Esophagus muscularis mucosa (tissue), 3 donors: ENCODE data around the gene TRAK1.

ENCODE experiments used
- POLR2AphosphoS5 ChIP-seq, 2 donors: sonication (generic); formaldehyde crosslinking; IDR thresholded peaks; one replicate each; pipeline ENCODE4 v1.6.1; 2017; ENCODE audit warnings: antibody characterized with exemption in 2 of 2
- TF ChIP-seq, protein P1 (sequence below), 3 experiments: fragments of 200-600 bp in 2 of 3; fragments of 450-650 bp in 1 of 3; sonication (generic) in 2 of 3; IDR thresholded peaks; one replicate each; pipeline ENCODE4 v1.5.1; 2017 to 2019; ENCODE audit warnings: antibody characterized with exemption in 3 of 3, mild to moderate bottlenecking in 2 of 3, moderate library complexity in 1 of 3

DNA sequence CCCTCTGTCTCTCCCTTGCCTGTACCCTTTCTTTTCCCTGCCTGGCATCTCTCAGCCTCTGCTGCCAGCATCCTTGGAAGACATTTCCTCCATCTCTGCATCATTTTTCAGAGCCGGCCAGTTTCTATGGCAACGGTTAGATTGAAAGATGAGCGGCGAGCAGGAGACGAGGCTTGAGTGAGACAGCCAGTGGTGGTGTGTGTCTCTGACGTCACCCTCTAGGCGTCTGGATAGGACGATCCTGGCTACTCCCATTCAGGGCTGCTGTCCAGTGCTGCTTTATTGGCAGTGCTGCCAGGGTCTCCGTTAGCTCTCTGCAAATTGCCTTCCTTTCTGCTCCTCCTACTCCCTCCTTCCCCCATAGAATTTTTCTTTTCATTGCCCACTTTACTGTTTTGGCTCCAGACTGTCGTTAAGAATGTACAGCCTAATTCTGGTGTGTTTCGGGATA, 57.9 kb downstream of the TRAK1 start:
- no peak for TF ChIP-seq POLR2AphosphoS5 (IDR thresholded peaks at IDR 0.05)
- TF ChIP-seq, protein P1, sequence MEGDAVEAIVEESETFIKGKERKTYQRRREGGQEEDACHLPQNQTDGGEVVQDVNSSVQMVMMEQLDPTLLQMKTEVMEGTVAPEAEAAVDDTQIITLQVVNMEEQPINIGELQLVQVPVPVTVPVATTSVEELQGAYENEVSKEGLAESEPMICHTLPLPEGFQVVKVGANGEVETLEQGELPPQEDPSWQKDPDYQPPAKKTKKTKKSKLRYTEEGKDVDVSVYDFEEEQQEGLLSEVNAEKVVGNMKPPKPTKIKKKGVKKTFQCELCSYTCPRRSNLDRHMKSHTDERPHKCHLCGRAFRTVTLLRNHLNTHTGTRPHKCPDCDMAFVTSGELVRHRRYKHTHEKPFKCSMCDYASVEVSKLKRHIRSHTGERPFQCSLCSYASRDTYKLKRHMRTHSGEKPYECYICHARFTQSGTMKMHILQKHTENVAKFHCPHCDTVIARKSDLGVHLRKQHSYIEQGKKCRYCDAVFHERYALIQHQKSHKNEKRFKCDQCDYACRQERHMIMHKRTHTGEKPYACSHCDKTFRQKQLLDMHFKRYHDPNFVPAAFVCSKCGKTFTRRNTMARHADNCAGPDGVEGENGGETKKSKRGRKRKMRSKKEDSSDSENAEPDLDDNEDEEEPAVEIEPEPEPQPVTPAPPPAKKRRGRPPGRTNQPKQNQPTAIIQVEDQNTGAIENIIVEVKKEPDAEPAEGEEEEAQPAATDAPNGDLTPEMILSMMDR (IDR thresholded peaks at IDR 0.05): no peak
